ENCODE data around the gene VEPH1.

Gene VEPH1

GRCh38 chr3:157499342-157499963 is 3.8 kb downstream of the VEPH1 start:
- Histone ChIP-seq H3K27me3 (ENCODE audit: insufficient read depth, poor library complexity, severe bottlenecking) (peaks cover 12% of the 10 kb centered on the region), H3K4me3 (replicated peaks; ENCODE audit: insufficient read depth, low read length) (no peak overlapping the region; the same call in 1 of the 2 replicates), H3K27ac (replicated peaks) (no peak overlapping the region)
- TF ChIP-seq POLR2AphosphoS5 (IDR thresholded peaks at IDR 0.05; ENCODE audit: low read depth), result no peak
- peak; percentile 5; the same call in 1 of the 2 replicates for TF ChIP-seq SPI1 (IDR thresholded peaks at IDR 0.05; ENCODE audit: borderline replicate concordance, low read depth)
- TF ChIP-seq, protein P1, sequence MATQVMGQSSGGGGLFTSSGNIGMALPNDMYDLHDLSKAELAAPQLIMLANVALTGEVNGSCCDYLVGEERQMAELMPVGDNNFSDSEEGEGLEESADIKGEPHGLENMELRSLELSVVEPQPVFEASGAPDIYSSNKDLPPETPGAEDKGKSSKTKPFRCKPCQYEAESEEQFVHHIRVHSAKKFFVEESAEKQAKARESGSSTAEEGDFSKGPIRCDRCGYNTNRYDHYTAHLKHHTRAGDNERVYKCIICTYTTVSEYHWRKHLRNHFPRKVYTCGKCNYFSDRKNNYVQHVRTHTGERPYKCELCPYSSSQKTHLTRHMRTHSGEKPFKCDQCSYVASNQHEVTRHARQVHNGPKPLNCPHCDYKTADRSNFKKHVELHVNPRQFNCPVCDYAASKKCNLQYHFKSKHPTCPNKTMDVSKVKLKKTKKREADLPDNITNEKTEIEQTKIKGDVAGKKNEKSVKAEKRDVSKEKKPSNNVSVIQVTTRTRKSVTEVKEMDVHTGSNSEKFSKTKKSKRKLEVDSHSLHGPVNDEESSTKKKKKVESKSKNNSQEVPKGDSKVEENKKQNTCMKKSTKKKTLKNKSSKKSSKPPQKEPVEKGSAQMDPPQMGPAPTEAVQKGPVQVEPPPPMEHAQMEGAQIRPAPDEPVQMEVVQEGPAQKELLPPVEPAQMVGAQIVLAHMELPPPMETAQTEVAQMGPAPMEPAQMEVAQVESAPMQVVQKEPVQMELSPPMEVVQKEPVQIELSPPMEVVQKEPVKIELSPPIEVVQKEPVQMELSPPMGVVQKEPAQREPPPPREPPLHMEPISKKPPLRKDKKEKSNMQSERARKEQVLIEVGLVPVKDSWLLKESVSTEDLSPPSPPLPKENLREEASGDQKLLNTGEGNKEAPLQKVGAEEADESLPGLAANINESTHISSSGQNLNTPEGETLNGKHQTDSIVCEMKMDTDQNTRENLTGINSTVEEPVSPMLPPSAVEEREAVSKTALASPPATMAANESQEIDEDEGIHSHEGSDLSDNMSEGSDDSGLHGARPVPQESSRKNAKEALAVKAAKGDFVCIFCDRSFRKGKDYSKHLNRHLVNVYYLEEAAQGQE (IDR thresholded peaks at IDR 0.05; ENCODE audit: insufficient replicate concordance, low read depth), result no peak
- no peak for TF ChIP-seq GABPA (IDR thresholded peaks at IDR 0.05; ENCODE audit: low read depth)
- DNase-seq (ENCODE audit: low read depth in 1 of 2, low spot score in 1 of 2), result no peak

GRCh38 chr3:157498371-157498770 is 4.8 kb downstream of the VEPH1 start:
- Histone ChIP-seq H3K27ac (replicated peaks) (no peak overlapping the region), H3K27me3 (ENCODE audit: insufficient read depth, poor library complexity, severe bottlenecking) (peaks cover 12% of the 10 kb centered on the region), H3K4me3 (replicated peaks; ENCODE audit: insufficient read depth, low read length) (no peak overlapping the region)
- no peak for TF ChIP-seq SPI1 (IDR thresholded peaks at IDR 0.05; ENCODE audit: borderline replicate concordance, low read depth)
- TF ChIP-seq, protein P2, sequence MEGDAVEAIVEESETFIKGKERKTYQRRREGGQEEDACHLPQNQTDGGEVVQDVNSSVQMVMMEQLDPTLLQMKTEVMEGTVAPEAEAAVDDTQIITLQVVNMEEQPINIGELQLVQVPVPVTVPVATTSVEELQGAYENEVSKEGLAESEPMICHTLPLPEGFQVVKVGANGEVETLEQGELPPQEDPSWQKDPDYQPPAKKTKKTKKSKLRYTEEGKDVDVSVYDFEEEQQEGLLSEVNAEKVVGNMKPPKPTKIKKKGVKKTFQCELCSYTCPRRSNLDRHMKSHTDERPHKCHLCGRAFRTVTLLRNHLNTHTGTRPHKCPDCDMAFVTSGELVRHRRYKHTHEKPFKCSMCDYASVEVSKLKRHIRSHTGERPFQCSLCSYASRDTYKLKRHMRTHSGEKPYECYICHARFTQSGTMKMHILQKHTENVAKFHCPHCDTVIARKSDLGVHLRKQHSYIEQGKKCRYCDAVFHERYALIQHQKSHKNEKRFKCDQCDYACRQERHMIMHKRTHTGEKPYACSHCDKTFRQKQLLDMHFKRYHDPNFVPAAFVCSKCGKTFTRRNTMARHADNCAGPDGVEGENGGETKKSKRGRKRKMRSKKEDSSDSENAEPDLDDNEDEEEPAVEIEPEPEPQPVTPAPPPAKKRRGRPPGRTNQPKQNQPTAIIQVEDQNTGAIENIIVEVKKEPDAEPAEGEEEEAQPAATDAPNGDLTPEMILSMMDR (IDR thresholded peaks at IDR 0.05; ENCODE audit: insufficient read depth, low read length), result no peak
- DNase-seq (ENCODE audit: low read depth in 1 of 2, low spot score in 1 of 2), result no peak

DNA sequence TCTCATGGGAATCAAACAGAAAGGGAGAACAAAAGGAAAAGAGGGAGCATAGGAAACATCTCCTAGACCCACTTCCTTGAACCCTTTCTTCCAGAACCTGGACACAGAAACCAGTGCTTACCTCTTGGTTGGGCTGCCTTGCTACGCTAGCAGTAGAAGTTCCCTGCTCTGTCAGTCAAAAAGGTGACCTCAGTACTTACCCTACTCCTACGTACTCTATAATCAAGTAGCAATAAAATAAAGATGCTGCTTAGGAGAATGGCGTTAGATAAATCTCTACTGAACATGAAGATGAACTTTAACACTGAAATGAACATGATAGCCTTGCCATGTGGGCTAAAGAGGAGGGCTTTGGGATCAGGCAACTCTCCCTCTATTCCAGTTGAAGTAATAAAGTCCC is 7.4 kb downstream of the VEPH1 start:
- Histone ChIP-seq H3K27ac (replicated peaks) (no peak overlapping the region), H3K27me3 (ENCODE audit: insufficient read depth, poor library complexity, severe bottlenecking) (peaks cover 8% of the 10 kb centered on the region), H3K4me3 (replicated peaks; ENCODE audit: insufficient read depth, low read length) (no peak overlapping the region)
- TF ChIP-seq, protein P2 (IDR thresholded peaks at IDR 0.05; ENCODE audit: insufficient read depth, low read length), result no peak
- TF ChIP-seq GABPA (IDR thresholded peaks at IDR 0.05; ENCODE audit: low read depth) (no peak), SPI1 (IDR thresholded peaks at IDR 0.05; ENCODE audit: borderline replicate concordance, low read depth) (no peak), POLR2AphosphoS5 (IDR thresholded peaks at IDR 0.05; ENCODE audit: low read depth) (no peak)
- TF ChIP-seq, protein P1 (IDR thresholded peaks at IDR 0.05; ENCODE audit: insufficient replicate concordance, low read depth), result no peak
- no peak for DNase-seq (ENCODE audit: low read depth in 1 of 2, low spot score in 1 of 2)

DNA sequence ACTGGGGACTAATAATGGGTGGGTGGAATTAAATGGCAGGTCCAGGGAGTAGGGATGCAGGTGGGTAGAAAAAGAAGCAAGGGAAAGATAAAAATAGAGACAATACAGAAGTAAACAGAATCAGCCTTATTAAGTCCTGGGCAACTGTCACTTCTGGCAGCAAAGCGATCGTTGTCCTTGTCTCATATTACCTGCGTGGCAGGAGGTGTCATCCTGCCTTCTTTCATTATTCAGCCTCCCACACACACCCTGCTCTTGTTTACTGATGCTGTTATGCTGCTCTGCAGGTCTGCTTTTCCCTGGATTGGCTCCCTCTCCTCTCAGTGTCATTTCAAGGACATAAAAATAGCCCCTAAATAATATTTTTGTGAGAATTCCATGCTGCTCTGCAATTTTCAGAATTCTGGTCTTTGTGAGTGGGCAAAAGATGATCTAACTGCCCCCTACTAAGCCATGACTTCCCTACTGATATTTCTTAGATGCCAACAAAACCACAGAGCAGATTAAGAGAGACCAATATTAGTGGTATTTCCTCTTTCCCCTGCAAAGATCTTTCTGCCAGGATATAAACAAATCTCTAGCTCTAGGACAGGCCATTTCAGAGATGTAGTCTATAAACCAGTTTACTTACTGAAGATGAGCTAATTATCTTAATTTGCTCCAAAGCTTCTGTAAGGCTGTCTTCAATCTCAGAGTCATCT is 8.5 kb downstream of the VEPH1 start:
- no peak overlapping the region for H3K27ac ChIP-seq (replicated peaks)
- no peak for DNase-seq (ENCODE audit: low read depth in 1 of 2, low spot score in 1 of 2)
- H3K4me3 ChIP-seq (replicated peaks; ENCODE audit: insufficient read depth, low read length), result no peak overlapping the region
- H3K27me3 ChIP-seq (ENCODE audit: insufficient read depth, poor library complexity, severe bottlenecking), result peaks cover 3% of the 10 kb centered on the region
- TF ChIP-seq, protein P2 (IDR thresholded peaks at IDR 0.05; ENCODE audit: insufficient read depth, low read length), result no peak
- no peak for TF ChIP-seq POLR2AphosphoS5 (IDR thresholded peaks at IDR 0.05; ENCODE audit: low read depth)
- TF ChIP-seq, protein P1 (IDR thresholded peaks at IDR 0.05; ENCODE audit: insufficient replicate concordance, low read depth), result no peak
- TF ChIP-seq GABPA (IDR thresholded peaks at IDR 0.05; ENCODE audit: low read depth), result no peak
- peak; percentile 38; the same call in 1 of the 2 replicates for TF ChIP-seq SPI1 (IDR thresholded peaks at IDR 0.05; ENCODE audit: borderline replicate concordance, low read depth)
